ENCODE data around the gene PARP2.

DNA sequence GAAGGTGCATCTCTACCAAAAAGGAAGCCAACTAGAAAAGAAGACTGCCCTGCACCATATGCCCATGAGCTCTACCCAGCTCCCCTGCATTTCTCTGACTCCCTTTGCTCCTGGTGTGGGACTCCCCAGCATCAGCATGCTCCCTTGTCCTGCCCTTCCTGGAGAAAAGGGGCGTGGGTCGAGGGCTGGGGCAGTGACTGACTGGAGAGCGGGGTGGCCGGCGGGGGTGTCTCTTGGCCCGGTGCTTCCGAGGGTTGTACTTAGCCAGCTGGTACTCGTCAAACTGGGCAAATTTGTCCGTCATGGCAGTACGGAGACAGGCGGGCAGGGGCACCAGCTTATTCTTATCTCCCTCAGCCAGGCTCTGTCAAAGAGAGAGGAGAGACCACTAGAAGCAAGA lies 60.1 kb downstream of the PARP2 start:
- TF ChIP-seq, protein P1, sequence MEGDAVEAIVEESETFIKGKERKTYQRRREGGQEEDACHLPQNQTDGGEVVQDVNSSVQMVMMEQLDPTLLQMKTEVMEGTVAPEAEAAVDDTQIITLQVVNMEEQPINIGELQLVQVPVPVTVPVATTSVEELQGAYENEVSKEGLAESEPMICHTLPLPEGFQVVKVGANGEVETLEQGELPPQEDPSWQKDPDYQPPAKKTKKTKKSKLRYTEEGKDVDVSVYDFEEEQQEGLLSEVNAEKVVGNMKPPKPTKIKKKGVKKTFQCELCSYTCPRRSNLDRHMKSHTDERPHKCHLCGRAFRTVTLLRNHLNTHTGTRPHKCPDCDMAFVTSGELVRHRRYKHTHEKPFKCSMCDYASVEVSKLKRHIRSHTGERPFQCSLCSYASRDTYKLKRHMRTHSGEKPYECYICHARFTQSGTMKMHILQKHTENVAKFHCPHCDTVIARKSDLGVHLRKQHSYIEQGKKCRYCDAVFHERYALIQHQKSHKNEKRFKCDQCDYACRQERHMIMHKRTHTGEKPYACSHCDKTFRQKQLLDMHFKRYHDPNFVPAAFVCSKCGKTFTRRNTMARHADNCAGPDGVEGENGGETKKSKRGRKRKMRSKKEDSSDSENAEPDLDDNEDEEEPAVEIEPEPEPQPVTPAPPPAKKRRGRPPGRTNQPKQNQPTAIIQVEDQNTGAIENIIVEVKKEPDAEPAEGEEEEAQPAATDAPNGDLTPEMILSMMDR (IDR thresholded peaks at IDR 0.05) = no peak
- TF ChIP-seq POLR2A (IDR thresholded peaks at IDR 0.05) (no peak), EP300 (IDR thresholded peaks at IDR 0.05) (no peak)
